GM08714 (cell line): Measurements from ENCODE around the gene PIP4K2C.
"Not testable (repeated sequence)": the region's sequence is repeated elsewhere in the genome, so short reads cannot be mapped to it uniquely, and the experiment has no call there.

Source experiments
- H3K4me3 ChIP-seq: fragments of 200-500 bp; sonication (Bioruptor generic); 2 replicates; pipeline ENCODE4 v1.5.1; 2014; ENCODE audit warnings: mild to moderate bottlenecking, low read length, inconsistent platforms
- ZNF274 ChIP-seq: IDR thresholded peaks from 2 replicates; pipeline ENCODE4 v1.6.1; 2012; ENCODE audit warnings: mild to moderate bottlenecking, low read depth, low read length

PIP4K2C gene

GRCh38 chr12:57586832-57587429 lies 4.1 kb upstream of the PIP4K2C start:
- H3K4me3 ChIP-seq, result no peak overlapping the region
- TF ChIP-seq ZNF274, result no peak

- H3K4me3 ChIP-seq, result not testable (repeated sequence)
These were observed 1.9 kb upstream of the PIP4K2C start for GRCh38 chr12:57588951-57589610.

DNA sequence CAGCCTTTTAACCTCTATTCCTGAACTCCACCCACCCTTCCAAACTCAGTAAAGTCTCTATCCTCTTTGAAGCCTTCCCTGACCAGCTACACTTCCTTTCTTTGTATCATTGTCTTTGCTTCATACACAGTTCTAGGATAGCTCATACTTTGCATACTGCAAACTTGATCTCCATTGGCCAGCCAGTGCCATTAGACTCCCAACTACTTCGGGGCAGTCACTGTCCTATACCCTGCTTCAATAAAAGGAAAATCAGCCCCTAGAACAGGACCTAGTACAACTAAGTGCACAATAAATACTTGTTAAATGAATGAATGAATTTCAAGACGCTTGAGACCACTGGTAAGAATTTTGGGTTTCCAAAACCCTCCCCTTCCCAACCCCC lies 521 bp upstream of the PIP4K2C start:
- TF ChIP-seq ZNF274, result no peak
- peak overlapping the region; percentile 92; the same call in 1 of the 2 replicates for H3K4me3 ChIP-seq

- peak overlapping the region; percentile 92 for H3K4me3 ChIP-seq
- TF ChIP-seq ZNF274, result no peak
These were observed 862 bp downstream of the PIP4K2C start for GRCh38 chr12:57591782-57592325.

DNA sequence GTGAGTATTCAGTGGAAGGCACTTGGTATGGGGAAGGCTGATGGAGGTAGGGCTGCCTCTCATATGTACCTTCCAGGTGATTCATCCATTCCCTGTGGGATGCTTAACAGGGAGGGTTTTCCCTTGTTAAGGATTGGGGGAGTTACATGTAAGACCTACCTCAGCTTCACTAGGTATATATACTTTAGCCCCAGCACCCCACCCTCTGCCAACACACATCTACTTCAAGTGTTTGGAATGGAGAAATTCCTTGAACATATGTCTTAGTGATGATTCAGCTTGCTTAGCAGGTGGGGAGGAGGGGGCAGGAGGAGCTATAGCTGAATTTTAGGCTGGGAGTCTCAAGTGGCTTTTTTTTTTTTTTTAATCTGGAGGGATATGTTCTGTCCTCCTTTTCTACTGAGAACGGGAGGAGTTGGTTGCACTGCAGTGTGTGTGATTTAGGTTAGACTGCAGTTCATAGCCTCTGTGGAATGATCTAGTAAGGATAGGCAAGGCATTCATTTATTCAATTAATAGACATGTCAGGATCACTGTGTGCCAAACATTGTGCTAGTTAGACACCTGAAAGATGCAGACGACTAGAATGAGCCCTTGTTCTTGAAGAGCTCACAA lies 1.7 kb downstream of the PIP4K2C start:
- no peak for TF ChIP-seq ZNF274
- no peak overlapping the region for H3K4me3 ChIP-seq

DNA sequence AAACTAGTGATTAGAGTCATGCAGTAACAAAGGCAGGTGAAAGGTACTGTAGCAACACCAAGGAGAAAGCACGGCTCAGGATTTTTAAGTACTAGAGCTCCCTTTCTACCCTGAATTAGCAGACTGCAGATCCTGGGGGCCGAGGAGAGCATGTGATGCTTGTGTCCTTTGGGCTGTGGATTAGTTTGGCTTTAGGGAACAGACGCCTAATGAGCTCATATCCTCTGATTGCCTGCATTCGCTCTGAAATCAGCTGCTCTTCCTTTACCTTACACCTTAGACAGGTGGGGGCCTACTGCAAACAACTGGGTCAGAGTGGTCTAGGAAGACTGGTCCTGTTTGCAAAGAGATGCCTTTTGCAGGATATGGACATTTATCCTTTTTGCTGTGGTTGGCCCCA lies 2.2 kb downstream of the PIP4K2C start:
- TF ChIP-seq ZNF274, result no peak
- H3K4me3 ChIP-seq, result no peak overlapping the region

GRCh38 chr12:57600395-57600794 lies 9.4 kb downstream of the PIP4K2C start:
- no peak overlapping the region for H3K4me3 ChIP-seq
- TF ChIP-seq ZNF274, result no peak

- no peak overlapping the region for H3K4me3 ChIP-seq
- no peak for TF ChIP-seq ZNF274
These were observed 11.6 kb downstream of the PIP4K2C start for GRCh38 chr12:57602544-57602943.

DNA sequence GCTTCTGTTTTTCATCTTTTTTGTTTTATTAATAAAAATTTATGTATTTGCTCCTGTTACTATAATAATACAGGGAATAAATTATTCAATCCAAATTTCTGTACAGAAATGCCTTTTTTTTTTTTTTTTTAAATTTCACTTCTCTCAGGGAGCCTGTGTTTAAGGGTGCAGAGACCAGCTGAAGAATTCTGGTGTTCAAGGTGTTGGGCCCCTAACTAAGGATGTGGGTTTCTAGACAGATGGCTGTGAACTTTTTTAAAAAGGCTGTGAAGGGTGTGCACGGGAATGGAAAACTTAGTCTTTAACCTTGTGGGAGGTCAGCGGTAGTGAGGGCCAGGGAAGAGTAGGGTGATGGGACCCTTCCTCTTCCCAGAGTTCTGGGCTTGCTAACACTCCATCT lies 12.3 kb downstream of the PIP4K2C start:
- H3K4me3 ChIP-seq, result no peak overlapping the region
- no peak for TF ChIP-seq ZNF274

GRCh38 chr12:57603815-57604453 lies 12.9 kb downstream of the PIP4K2C start:
- H3K4me3 ChIP-seq, result peak overlapping the region; percentile 66; the same call in 1 of the 2 replicates
- TF ChIP-seq ZNF274, result no peak

- peak within 1 kb of the TSS; percentile 66 for H3K4me3 ChIP-seq
These were observed 13.5 kb downstream of the PIP4K2C start, which contains the start of gene DTX3 for GRCh38 chr12:57604454-57604991. Gene DTX3 (plus strand): TSS chr12:57604824. CDS start chr12:57606518, 1,694 bp downstream.

GRCh38 chr12:57604992-57605810 lies 14.2 kb downstream of the PIP4K2C start:
- H3K4me3 ChIP-seq, result peak overlapping the region; percentile 66
- TF ChIP-seq ZNF274, result no peak

More at GRCh38 chr12:57604454-57604991, 13.5 kb downstream of the PIP4K2C start, which contains the start of gene DTX3:
- TF ChIP-seq ZNF274, result no peak

GRCh38 chr12:57605811-57606311 lies 14.9 kb downstream of the PIP4K2C start:
- no peak overlapping the region for H3K4me3 ChIP-seq
- TF ChIP-seq ZNF274, result no peak
